Cardiac fibroblast (primary cell): ENCODE measurements around the gene THAP9.
A peak's percentile ranks its signal among the peaks of the same experiment; 100 is the strongest.

Experiments
- DNase-seq, 2 donors: peaks; one replicate each; pipeline versions ENCODE4 v3.0.0 to v3.0.0-alpha.2; 2010; ENCODE audit warnings: low read depth in 2 of 2
- H3K4me3 ChIP-seq, 2 donors: replicated peaks in 1 of 2; 1 replicate in 1 of 2; 2 replicates in 1 of 2; pipeline ENCODE4 v1.5.1; 2011; ENCODE audit warnings: low read depth in 2 of 2, low read length in 2 of 2, mild to moderate bottlenecking in 2 of 2, moderate library complexity in 1 of 2
- TF ChIP-seq, protein P1 (sequence below): IDR thresholded peaks from one replicate; pipeline ENCODE4 v1.5.1; 2011; ENCODE audit warnings: low read depth, mild to moderate bottlenecking, low read length, inconsistent platforms

THAP9 gene

DNA sequence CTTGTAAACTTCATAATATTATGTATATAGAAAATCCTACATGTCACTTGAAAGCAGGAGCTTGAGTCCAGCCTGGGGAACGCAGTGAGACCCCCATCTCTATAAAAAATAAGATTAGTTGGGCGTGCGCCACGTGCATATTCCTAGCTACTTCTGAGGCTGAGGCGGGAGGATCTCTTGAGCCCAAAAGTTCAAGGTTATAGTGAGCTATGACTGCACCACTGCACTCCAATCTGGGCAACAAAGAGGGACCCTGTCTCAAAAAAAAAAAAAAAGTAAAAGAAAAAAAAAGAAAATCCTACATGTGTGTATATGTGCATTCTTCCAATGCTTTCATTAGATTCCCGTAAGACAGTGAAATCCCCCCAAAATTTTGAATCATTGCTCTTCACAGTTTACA lies 11.2 kb upstream of the THAP9 start:
- TF ChIP-seq, protein P1, sequence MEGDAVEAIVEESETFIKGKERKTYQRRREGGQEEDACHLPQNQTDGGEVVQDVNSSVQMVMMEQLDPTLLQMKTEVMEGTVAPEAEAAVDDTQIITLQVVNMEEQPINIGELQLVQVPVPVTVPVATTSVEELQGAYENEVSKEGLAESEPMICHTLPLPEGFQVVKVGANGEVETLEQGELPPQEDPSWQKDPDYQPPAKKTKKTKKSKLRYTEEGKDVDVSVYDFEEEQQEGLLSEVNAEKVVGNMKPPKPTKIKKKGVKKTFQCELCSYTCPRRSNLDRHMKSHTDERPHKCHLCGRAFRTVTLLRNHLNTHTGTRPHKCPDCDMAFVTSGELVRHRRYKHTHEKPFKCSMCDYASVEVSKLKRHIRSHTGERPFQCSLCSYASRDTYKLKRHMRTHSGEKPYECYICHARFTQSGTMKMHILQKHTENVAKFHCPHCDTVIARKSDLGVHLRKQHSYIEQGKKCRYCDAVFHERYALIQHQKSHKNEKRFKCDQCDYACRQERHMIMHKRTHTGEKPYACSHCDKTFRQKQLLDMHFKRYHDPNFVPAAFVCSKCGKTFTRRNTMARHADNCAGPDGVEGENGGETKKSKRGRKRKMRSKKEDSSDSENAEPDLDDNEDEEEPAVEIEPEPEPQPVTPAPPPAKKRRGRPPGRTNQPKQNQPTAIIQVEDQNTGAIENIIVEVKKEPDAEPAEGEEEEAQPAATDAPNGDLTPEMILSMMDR: no peak
- no peak for DNase-seq
- peak overlapping the region; percentile 74 to 90 for H3K4me3 ChIP-seq

DNA sequence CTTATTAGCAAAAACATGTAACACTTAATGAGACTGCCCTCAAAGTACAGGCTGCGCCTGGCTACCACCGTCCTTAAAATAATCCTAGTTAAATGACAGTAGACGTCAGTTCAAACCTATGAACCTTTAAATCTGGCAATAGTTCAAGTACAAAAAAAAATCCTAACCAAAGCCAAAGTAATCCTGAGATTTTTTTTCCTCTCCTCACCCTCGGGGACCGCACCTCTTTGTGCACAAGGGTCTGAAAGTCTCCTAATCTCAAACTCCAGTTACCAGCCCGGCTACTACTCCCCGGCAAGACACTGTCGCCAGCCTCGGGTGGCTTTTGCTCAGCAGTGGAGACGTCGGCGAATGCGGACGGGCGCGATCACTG lies 10.0 kb upstream of the THAP9 start:
- peak overlapping the region; percentile 74 to 90 for H3K4me3 ChIP-seq
- DNase-seq: no peak
- TF ChIP-seq, protein P1: no peak

DNA sequence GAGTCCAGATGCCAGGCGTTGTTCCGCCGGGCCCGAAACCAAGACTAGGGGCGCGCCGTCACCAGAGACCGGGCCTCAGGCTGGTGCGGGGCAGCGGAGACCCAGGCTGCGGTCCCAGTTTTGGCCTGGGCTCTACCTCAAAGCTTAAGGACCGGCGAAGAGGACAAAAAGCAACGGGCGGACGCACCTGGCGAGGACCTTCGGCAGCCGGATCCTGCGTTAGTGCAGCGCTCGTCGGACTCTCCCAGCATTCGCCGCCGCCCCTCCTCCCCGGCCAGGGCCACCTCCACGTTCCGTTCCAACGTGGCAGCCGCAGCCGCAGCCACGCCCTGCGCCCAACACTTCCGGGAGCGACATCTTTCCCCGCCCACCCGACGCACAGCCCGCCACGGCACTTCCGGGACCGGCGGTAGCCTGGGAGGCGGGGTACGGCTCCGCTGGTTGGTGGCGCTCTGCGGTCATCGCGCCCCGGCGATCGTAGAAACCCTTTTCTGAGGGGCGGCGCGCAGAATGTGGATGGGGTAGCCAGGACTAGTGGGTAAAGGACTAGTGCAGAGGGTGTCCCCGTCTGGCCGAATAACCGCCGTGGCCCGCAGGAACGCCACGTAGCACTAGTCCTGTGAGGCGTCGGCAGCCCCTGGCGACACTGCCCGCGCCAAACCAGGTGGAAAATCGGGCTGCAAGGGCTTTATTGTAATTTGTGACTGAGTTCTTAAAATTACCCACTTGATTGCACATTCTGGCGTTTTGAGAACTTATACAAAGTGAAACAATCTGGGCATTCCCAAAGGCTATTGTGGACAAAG lies 9.4 kb upstream of the THAP9 start, which contains the start of gene SEC31A:
Gene SEC31A, minus strand, starts transcription at position 253 of the 806 bp plus-strand sequence. CDS start 9,217 bp downstream, outside the sequence.
- TF ChIP-seq, protein P1: no peak
- peak within 1 kb of the TSS; percentile 74 to 90 for H3K4me3 ChIP-seq

DNA sequence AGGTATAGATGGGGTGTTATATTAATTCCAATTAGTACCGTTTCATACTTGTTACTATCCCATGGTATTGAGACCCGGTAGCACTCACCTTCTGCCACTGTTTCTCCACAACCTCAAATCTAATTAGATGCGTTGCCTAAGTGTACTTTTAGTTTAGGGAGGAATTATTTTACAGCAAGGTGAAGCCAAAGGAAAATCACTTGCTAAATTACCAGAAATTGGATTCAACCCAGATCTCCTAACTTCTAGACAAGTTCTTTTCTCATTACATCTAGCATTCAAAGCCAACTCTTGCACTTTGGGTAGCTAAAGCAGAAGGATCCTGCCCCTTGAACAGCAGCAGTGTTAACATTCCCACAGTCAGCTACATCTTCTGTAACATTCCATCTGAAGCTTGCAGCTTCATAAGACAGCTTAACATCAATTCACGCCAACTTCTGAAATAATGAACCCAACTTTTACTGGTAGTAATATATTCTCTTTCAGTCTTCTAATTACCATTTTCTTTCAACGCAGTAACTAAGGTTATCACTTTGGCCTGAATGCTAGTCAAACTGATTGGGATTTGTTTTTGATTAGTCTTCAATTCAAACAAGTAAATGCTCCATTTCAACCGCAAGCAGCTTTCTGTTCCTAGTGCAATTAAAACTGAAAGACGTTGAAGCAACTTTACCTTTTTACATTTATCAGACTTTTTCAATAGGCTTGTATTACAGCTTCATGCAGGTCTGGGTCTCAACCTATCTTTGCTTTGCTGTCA lies 8.6 kb upstream of the THAP9 start:
- DNase-seq: peak; percentile 27 to 49
- TF ChIP-seq, protein P1: no peak

More for the DNA sequence above, 9.4 kb upstream of the THAP9 start, which contains the start of gene SEC31A:
- DNase-seq: peak; percentile 94 to 97

DNA sequence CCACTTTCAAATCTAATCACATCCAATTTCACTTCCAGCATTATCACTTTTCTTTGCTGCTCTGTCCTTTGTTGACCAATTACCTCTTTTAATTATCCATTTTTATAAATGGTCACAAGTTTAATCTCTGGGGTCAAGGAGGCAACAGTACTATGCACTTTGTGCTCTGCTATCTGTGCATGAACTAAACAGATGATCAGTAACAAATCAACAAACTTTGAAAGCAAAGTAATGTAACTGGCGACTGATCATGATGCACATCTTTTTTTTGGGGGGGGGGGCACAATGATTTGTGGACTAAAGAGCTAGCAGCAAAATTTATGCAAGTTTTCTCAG lies 8.1 kb upstream of the THAP9 start:
- no peak for DNase-seq
- TF ChIP-seq, protein P1: no peak
- H3K4me3 ChIP-seq: no peak overlapping the region

More for the DNA sequence above, 8.6 kb upstream of the THAP9 start:
- H3K4me3 ChIP-seq: peak overlapping the region; percentile 74 to 90

DNA sequence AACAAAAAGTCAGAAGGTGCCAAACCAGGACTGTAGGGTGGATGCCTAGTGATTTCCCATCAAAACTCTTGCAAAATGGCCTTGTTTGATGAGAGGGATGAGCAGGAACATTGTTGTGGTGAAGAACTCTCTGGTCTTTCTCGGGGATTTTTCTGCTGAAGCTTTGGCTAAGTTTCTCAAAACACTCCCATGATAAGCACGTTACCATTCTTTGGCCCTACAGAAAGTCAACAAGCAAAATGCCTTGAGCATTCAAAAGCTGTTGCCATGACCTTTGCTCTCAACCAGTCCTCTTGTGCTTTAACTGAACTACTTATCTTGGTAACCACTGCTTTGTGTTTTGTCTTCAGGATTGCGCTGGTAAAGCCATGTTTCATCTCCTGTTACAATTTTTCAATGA lies 6.6 kb upstream of the THAP9 start:
- TF ChIP-seq, protein P1: no peak
- peak in 1 of 2 donors; percentile 69 for DNase-seq
- no peak overlapping the region for H3K4me3 ChIP-seq
